Astrocyte of the cerebellum (primary cell): ENCODE data around the gene SIPA1L3.

Experiments used
- DNase-seq: peaks from one replicate; pipeline ENCODE4 v3.0.0-alpha.2; 2011; ENCODE audit warnings: low read depth
- H3K4me3 ChIP-seq: 2 replicates; pipeline ENCODE4 v1.5.1; 2011; ENCODE audit warnings: mild to moderate bottlenecking, low read depth, low read length, moderate library complexity
- in situ Hi-C: cut with HindIII; loops from 2 replicates; pipeline ENCODE4 v1.10.0; 2017; ENCODE audit warnings: low sequenced_read_pairs
- TF ChIP-seq, protein P1 (sequence below): IDR thresholded peaks from 2 replicates; pipeline ENCODE4 v1.5.1; 2012; ENCODE audit warnings: low read length, low read depth, moderate library complexity, mild to moderate bottlenecking; ENCODE audit errors: missing control alignments

The SIPA1L3 gene

DNA sequence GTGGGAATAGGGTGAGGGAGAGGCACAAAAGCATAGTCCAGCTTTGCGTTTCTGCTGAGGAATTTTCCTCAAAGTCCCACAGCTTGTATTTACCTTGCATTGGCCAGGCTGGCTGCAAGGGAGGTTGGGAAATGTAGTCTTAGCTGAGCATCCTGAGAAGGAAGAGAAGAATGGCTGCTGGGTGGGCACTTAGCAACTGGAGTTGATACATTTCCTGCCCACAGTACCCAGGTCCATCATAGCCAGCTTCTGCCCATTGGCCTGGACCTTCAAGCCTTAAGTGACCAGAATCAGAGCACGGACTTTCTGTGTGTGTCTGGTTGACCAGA is 112.4 kb downstream of the SIPA1L3 start:
- DNase-seq, result no peak
- TF ChIP-seq, protein P1, sequence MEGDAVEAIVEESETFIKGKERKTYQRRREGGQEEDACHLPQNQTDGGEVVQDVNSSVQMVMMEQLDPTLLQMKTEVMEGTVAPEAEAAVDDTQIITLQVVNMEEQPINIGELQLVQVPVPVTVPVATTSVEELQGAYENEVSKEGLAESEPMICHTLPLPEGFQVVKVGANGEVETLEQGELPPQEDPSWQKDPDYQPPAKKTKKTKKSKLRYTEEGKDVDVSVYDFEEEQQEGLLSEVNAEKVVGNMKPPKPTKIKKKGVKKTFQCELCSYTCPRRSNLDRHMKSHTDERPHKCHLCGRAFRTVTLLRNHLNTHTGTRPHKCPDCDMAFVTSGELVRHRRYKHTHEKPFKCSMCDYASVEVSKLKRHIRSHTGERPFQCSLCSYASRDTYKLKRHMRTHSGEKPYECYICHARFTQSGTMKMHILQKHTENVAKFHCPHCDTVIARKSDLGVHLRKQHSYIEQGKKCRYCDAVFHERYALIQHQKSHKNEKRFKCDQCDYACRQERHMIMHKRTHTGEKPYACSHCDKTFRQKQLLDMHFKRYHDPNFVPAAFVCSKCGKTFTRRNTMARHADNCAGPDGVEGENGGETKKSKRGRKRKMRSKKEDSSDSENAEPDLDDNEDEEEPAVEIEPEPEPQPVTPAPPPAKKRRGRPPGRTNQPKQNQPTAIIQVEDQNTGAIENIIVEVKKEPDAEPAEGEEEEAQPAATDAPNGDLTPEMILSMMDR, result no peak
- no peak overlapping the region for H3K4me3 ChIP-seq
- in situ Hi-C loops, result no loop called here

DNA sequence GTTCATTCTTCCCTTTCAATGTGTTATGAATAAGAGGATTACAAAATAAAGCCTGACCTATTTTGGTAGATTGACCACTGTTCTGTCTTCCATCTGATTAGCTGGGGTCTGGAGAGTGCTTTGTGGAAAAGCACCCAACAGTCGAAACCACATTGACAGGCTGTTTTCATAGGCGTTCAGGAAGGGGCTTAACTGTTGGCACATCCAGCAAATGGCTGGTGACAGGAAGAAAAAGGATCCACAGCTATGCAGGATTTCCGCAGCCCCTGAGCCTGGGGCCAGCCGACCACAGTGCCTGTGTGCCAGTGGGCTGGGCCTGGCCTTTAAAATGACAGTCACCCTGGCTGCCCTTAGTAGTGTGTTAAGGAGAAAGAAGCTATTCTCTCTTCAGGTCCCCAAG is 113.3 kb downstream of the SIPA1L3 start:
- DNase-seq, result no peak
- TF ChIP-seq, protein P1, result no peak
- in situ Hi-C loops, result no loop called here
- no peak overlapping the region for H3K4me3 ChIP-seq

GRCh38 chr19:38021352-38021751 is 114.3 kb downstream of the SIPA1L3 start:
- DNase-seq, result no peak
- in situ Hi-C loops, result no loop called here
- TF ChIP-seq, protein P1, result no peak
- H3K4me3 ChIP-seq, result no peak overlapping the region

- TF ChIP-seq, protein P1, result no peak
- DNase-seq, result no peak
- no peak overlapping the region for H3K4me3 ChIP-seq
- in situ Hi-C loops, result no loop called here
These were observed 116.0 kb downstream of the SIPA1L3 start for GRCh38 chr19:38022791-38023670.

DNA sequence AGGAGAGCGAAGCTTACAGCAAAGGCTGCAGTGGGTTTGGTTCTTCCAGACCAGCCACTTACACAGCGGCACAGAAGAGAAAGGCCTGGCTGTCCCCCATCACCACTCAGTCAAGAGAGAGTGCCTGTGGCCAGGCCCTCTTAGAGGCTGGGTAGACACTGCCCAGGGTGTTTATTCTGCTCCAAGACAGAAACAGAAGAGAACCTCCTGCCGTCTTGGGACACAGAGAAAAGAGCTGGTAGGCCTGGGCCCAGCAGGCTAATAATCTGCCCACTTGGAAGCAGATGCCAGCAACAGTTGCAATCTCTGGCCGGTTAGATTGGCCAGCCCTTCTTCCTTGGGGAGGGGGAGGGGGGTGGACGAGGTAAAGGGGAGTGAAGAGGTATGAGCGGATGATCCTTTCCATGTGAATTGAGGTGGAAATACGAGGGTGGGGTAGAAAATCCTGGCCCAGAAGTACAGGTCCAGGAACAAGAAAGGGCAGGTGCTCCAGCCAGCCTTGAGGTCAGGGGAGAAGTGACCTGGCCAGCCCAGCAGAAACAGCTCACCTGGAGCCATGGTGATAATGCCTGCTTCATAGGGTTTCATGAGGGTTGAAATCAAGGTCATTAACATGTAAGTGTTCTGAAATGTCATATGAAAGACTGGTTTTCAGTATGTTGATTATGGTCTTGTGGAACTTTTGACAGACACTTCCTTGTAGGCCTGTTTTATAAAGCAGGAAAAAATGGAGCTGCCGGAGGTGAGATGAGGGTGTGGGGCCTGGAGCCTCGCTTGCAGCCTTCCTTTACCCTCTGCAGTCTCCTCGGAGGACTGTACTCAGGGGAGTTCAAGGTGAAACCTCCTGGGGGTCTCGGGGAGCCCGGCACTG is 116.9 kb downstream of the SIPA1L3 start:
- no peak overlapping the region for H3K4me3 ChIP-seq
- in situ Hi-C loops, result no loop called here
- no peak for DNase-seq
- TF ChIP-seq, protein P1, result no peak

- no peak for DNase-seq
- in situ Hi-C loops, result no loop called here
- TF ChIP-seq, protein P1, result peak; percentile 7
- H3K4me3 ChIP-seq, result no peak overlapping the region
These were observed 118.2 kb downstream of the SIPA1L3 start for GRCh38 chr19:38024992-38025908.
